Neutrophil (primary cell): ENCODE results near the gene MAP2K2.
"Not testable (repeated sequence)": the region's sequence is repeated elsewhere in the genome, so short reads cannot be mapped to it uniquely, and the experiment has no call there.

Experiments used
- H3K27ac ChIP-seq: fragments of 200-600 bp; sonication (generic); 2 replicates; pipeline ENCODE4 v1.5.1; 2016; ENCODE audit warnings: mild to moderate bottlenecking, moderate library complexity
- H3K27me3 ChIP-seq: fragments of 200-600 bp; sonication (generic); 2 replicates; pipeline ENCODE4 v1.6.0; 2016; ENCODE audit warnings: mild to moderate bottlenecking
- H3K36me3 ChIP-seq: fragments of 200-600 bp; sonication (generic); 2 replicates; pipeline ENCODE4 v1.5.1; 2017
- H3K4me1 ChIP-seq, 2 experiments: fragments of 200-600 bp in 1 of 2; sonication (generic) in 1 of 2; 1 replicate in 1 of 2; 2 replicates in 1 of 2; pipeline versions ENCODE4 v1.5.1 to v1.6.1; 2013 to 2016; ENCODE audit warnings: low read depth in 1 of 2, low read length in 1 of 2, mild to moderate bottlenecking in 1 of 2, moderate library complexity in 1 of 2; ENCODE audit not compliant: control insufficient read depth in 1 of 2, insufficient read depth in 1 of 2
- H3K4me3 ChIP-seq, 2 experiments: fragments of 200-600 bp in 1 of 2; sonication (generic) in 1 of 2; 1 replicate in 1 of 2; 2 replicates in 1 of 2; pipeline ENCODE4 v1.5.1; 2013 to 2016; ENCODE audit warnings: low read depth in 1 of 2, low read length in 1 of 2, mild to moderate bottlenecking in 1 of 2, moderate library complexity in 1 of 2
- H3K9me3 ChIP-seq: fragments of 200-600 bp; sonication (generic); 2 replicates; pipeline ENCODE4 v1.5.1; 2016
- CTCF ChIP-seq: fragments of 200-600 bp; sonication (generic); IDR thresholded peaks from 2 replicates; pipeline ENCODE4 v1.5.1; 2016; ENCODE audit warnings: antibody characterized with exemption

MAP2K2 gene

GRCh38 chr19:4134351-4134750, 10.4 kb upstream of the MAP2K2 start:
- H3K36me3 ChIP-seq: no peaks in the 10 kb centered on the region
- H3K4me1 ChIP-seq: no peaks in the 10 kb centered on the region
- H3K27me3 ChIP-seq: peaks cover 11% of the 10 kb centered on the region
- no peak overlapping the region for H3K4me3 ChIP-seq
- TF ChIP-seq CTCF: no peak
- no peak overlapping the region for H3K27ac ChIP-seq
- no peaks in the 10 kb centered on the region for H3K9me3 ChIP-seq

DNA sequence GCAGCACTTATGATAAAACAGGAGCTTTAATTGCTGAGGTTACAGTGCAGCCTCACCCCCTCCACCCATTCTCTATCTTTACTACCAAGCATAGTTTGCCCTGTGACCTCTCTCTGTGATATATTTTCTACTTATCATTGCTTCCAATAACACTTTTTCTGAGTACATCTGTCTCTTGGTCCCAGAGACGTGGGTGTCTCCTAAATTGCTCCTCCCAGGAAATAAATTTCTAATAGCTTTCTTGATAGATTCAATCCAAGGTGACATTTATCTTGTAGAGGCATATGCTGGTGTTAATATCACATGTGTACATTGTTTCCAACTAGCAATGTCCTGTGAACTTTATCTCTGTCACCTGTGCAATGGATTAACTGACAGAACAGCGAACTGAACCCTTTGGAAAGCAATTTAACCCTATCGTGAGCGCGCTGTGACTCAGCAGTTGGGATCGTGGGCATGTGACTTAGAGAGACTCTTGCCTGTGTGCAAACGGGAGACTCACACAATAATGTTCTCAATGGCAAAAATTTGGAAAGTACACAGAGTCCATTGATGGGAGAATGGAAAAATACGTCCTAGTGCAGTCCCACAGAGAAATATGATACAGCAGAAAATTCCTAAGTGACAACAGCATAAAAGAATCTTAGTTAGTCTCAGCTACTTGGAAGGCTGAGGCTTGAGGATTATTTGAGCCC, 7.0 kb upstream of the MAP2K2 start:
- no peaks in the 10 kb centered on the region for H3K9me3 ChIP-seq
- H3K4me3 ChIP-seq: no peak overlapping the region
- H3K27ac ChIP-seq: no peak overlapping the region
- TF ChIP-seq CTCF: no peak
- no peaks in the 10 kb centered on the region for H3K4me1 ChIP-seq
- peaks cover 11% of the 10 kb centered on the region for H3K27me3 ChIP-seq
- no peaks in the 10 kb centered on the region for H3K36me3 ChIP-seq

GRCh38 chr19:4129050-4129449, 5.1 kb upstream of the MAP2K2 start:
- peaks cover 11% of the 10 kb centered on the region for H3K27me3 ChIP-seq
- H3K36me3 ChIP-seq, H3K4me1 ChIP-seq, H3K9me3 ChIP-seq, H3K4me3 ChIP-seq, H3K27ac ChIP-seq: not testable (repeated sequence)

- not testable (repeated sequence) for H3K9me3 ChIP-seq, H3K36me3 ChIP-seq, H3K4me3 ChIP-seq, H3K27ac ChIP-seq
- Histone ChIP-seq H3K27me3 (peaks cover 11% of the 10 kb centered on the region), H3K4me1 (peaks cover 16 to 17% of the 10 kb centered on the region in 2 experiments)
Measured at GRCh38 chr19:4127322-4127721, 3.4 kb upstream of the MAP2K2 start.

DNA sequence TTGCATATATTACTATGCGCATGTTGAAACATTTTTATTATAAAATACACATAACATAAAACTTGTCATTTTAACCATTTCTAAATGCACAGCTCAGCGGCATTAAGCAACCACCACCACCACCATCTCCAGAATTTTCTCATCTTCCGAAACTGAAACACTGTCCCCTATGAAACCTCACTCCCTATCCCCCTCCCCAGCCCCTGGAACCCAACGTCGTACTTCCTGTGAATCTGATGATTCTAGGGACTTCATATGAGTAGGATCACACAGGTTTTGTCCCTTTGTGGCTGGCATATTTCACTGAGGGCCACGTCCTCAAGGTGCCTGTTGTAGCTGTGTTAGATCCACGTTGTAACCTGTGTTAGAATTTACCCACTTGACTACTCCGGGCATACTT, 716 bp upstream of the MAP2K2 start:
- TF ChIP-seq CTCF: no peak
- Histone ChIP-seq H3K4me3 (peak overlapping the region; percentile 64 to 75), H3K9me3 (no peaks in the 10 kb centered on the region), H3K4me1 (peaks cover 17 to 26% of the 10 kb centered on the region in 2 experiments), H3K27ac (peak overlapping the region; percentile 79), H3K27me3 (no peaks in the 10 kb centered on the region), H3K36me3 (peaks cover 16% of the 10 kb centered on the region)

DNA sequence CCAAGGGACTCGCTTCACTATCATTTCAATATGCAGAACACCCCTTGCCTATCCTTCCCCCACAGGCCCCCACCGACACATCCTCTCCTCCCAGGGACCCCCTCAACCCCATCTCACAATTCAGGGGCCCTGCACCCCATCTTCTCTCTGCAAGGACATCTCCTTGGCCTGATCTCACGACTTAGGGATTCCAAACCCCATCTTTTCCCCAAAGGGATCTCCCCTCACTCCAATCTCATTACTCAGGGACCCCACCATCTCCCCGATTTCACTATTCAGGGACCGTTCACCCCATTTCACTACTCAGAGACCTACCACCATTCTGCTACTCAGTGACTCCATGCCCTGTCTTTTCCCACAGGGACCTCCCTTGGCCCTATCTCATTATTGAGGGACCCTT, 1.4 kb downstream of the MAP2K2 start:
- TF ChIP-seq CTCF: no peak
- Histone ChIP-seq H3K36me3 (peaks cover 23% of the 10 kb centered on the region), H3K27me3 (no peaks in the 10 kb centered on the region), H3K4me3 (peak overlapping the region; percentile 64 to 75), H3K9me3 (no peaks in the 10 kb centered on the region), H3K4me1 (peaks cover 25 to 26% of the 10 kb centered on the region in 2 experiments), H3K27ac (peak overlapping the region; percentile 27)
